IMR-90 (cell line): ENCODE measurements around the gene MKKS. TPM values are rescaled to one million over a fixed set of nuclear protein-coding genes. Genes with fewer than 3 reads are reported as not detected.

Source experiments
- CHD1 ChIP-seq: IDR thresholded peaks from 2 replicates; pipeline ENCODE4 v1.6.1; 2012; ENCODE audit warnings: low read depth, low read length, improper control_type of control experiment
- polyA plus RNA-seq, 3 experiments: library from polyadenylated mRNA; depleted of rRNA; stranded (reverse); fragments of >200 nt; gene quantifications; 2 replicates each; pipeline ENCODE4 v1.2.3, GENCODE V29; 2012; ENCODE audit warnings: low replicate concordance in 1 of 3
- total RNA-seq: library from RNA; depleted of rRNA; stranded (reverse); fragments of >200 nt; gene quantifications from 2 replicates; pipeline ENCODE4 v1.2.3, GENCODE V29; 2012; rRNA removed

MKKS gene
- total and polyA plus RNA-seq, 2 of the 4 experiments (the other 2 are of a cell fraction) = 6.9 to 7.5 TPM

GRCh38 chr20:10352934-10353824, 80.8 kb downstream of the MKKS start (continued):
- no peak for TF ChIP-seq CHD1

Other genes with a start within 250 kb of the MKKS start
- gene SNAP25, start 215.4 kb downstream of the MKKS start, total RNA-seq = 1.1 and 2.8 TPM in 2 replicates
- gene SNAP25, start 215.4 kb downstream of the MKKS start, polyA plus RNA-seq (2012; rRNA removed) = 2.0 and 2.8 TPM in 2 replicates
- gene SLX4IP, start 1.1 kb upstream of the MKKS start, total RNA-seq = 5.9 and 6.1 TPM in 2 replicates
- 0.90 and 1.3 TPM in 2 replicates for gene SLX4IP, start 1.1 kb upstream of the MKKS start, polyA plus RNA-seq (2012; rRNA removed)
- 19.4 and 22.6 TPM in 2 replicates for gene JAG1, start 239.8 kb upstream of the MKKS start, total RNA-seq
- 9.4 and 10.2 TPM in 2 replicates for gene JAG1, start 239.8 kb upstream of the MKKS start, polyA plus RNA-seq (2012; rRNA removed)